DMS153 (cell line): ENCODE data around the gene SPRED2.

Experiments
- DNase-seq: peaks from one replicate; lab custom pipeline; 2025; lab: John Stamatoyannopoulos, UW

SPRED2 gene

DNA sequence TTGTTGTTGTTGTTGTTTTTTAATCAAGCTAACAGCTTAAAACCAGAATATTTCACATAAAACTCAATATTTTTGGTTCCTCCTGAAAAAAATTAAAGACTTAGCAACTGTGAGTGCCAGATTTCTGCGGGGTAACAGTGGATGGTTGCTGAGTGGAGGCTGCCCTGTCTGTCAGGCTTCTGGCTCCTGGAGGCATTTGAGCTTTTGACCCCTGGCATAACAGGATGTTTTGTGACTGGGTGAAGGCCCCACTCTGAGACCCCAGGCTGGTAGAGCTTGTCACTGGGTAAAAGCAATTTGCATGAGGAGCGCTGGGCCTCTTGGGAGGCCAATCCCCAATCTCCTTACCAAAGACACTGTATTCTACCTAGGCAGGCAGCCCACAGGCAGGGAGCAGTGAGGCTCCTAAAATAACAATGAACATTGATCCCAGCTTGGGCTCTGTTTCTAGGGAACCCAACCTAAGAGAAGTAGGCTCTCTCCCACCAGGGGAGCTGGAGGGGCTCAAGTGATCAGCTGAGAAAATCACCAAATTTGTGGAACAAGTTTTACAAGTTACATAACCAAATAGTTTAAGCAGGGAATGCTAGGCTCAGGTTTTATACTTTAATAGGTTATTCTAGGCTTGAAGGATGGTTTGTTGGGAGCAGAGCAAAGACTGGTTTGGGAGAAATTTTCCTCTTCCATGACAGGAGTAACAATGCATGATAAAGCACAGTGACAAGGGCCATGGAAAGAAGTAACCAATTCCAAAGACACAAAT lies 5.9 kb upstream of the SPRED2 start:
- no peak for DNase-seq

GRCh38 chr2:65437392-65438135 lies 5.2 kb upstream of the SPRED2 start:
- DNase-seq = no peak

DNA sequence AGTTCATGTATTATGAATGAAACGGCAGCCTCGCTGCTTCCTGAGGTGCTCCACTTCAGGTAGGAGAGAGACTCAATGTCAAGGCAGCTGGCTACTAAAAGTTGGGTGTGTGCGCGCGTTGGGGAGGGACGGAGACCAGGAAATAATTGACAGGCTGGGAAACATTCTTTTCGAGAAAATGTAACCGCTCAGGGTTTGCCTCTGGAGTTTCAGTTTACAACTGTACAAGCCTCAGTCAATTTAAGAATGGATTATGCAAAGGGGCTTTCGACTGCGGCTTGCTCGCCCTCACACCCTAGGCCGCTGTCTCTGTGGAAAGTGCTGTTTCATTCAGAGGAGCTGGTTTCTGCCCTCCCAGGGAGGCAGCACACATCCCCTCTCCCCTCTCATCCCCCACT lies 4.4 kb upstream of the SPRED2 start:
- DNase-seq = no peak

- peak; percentile 85 for DNase-seq
These were observed 3.9 kb upstream of the SPRED2 start for GRCh38 chr2:65436169-65436823.

DNA sequence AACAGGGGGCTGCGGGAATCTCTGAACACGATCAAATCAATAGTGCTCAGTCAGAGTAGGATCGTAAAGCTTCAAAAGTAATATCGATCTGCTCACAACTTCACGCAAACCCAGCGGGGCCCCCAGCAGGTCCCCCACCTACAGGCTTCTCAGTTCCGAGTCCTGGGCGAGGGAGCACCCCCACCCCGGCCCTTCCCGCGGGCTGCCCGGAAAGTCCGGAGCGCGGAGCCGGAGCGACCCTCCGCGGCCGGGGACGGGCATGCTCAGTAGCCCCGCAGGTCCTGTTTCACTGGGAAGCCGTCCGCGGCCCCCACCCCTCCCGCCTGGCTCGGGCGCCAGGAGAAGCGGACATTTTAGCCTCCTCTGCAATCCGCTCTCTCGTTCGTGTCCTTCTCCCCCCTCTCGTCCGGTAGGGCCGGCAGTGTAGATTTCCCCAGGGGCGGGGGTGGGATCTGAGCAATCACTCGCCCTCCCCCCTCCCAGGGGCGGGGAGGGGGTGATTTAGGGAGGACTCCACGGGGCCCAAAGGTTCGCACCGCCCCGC lies 3.3 kb upstream of the SPRED2 start:
- peak; percentile 69 for DNase-seq

- no peak for DNase-seq
These were observed 2.3 kb upstream of the SPRED2 start for GRCh38 chr2:65434592-65435241.

GRCh38 chr2:65431421-65432226 lies 775 bp downstream of the SPRED2 start:
- DNase-seq = peak; percentile 32

DNA sequence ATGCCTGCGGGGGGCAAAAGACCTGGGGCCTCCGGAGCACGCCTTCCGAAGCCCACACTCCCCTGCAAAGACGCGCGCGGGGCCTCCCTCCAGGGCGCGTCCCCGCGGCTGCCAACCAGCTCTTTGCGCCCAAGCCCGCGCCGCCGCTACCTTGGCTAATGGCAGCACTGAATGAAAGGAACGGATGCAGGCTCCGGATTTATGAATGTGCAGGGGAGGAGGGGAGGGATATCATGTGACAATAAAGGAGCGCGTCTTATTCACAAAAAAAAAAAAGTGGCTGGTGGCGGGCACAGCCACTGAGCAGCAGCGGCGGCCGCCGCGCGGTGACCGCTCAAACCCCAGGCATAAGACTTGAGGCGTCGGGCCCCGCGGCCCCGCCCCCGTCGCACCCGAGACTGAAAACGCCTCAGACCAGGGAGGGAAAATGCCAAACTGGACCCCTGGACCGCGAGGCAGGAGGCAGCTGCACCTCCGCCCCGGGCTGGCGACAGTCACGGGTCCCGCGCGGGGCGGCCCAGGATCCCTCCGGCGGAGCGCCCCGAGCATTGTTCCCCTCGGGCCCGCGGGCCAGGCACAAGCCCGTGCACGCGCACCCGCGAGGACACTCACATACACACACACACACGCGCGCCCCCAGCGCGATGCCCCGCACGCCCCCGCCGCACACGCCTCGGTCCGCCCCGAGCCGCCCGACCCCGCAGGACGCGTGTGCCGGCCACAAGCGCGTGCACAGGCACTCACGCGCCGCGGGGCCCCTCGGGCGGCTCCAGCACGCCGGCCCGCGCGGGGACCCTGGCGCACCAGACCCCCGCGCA lies 1.6 kb downstream of the SPRED2 start:
- DNase-seq = peak; percentile 73

GRCh38 chr2:65429786-65430602 lies 2.4 kb downstream of the SPRED2 start:
- no peak for DNase-seq

GRCh38 chr2:65427532-65427931 lies 4.9 kb downstream of the SPRED2 start:
- DNase-seq = no peak

DNA sequence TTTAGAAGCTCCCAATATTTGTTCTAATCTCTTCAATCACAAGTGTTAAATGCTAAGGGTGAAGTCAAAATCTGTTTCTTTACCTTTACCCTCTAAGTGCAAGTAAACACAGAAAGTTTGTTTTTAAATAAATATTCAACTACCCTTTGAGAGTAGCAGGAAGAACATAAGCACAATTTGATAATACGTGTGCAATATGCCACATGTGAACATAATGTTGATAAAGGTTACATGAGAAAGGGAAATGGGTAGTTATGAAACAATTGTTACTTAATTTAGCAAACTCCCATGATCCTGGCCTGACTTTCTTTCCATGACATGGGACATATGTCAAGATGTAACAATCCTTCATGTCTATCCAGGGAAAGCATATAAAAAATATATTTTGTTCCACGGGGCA lies 7.1 kb downstream of the SPRED2 start:
- no peak for DNase-seq

- no peak for DNase-seq
These were observed 8.0 kb downstream of the SPRED2 start for GRCh38 chr2:65424391-65424790.

GRCh38 chr2:65421432-65421748 lies 11.0 kb downstream of the SPRED2 start:
- DNase-seq = no peak

DNA sequence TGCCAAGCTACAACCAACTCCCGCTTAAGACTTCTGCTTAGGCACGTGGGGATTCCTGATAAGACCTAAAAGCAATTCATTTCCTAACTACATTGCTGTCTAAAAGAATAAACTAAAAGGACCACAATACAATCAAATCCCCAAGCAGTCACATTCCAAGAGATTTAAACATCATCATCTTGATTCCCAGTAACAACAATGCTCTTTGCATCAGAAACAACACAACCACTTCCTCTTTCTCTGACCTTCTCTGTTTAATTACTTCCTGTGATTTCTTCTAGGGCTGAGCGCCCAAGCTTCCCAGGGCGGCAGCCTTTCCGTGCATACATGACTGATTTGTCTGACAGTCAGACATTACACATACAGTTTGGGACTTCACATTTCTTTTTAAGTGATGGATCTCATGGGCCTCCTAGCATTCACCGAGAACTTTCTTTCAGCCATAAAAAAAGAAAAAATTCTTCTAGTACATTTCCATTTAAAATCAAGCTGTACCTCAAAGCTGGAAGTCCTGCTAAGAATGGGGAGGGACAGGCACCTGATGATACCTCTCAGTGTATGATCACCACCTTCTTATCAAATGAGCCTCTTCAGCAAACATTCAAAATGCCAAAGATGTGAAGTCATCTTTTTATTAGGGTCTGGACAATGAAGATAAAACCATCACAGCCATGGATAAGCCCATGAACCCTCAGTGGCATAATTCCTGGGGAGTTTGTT lies 11.5 kb downstream of the SPRED2 start:
- no peak for DNase-seq

DNA sequence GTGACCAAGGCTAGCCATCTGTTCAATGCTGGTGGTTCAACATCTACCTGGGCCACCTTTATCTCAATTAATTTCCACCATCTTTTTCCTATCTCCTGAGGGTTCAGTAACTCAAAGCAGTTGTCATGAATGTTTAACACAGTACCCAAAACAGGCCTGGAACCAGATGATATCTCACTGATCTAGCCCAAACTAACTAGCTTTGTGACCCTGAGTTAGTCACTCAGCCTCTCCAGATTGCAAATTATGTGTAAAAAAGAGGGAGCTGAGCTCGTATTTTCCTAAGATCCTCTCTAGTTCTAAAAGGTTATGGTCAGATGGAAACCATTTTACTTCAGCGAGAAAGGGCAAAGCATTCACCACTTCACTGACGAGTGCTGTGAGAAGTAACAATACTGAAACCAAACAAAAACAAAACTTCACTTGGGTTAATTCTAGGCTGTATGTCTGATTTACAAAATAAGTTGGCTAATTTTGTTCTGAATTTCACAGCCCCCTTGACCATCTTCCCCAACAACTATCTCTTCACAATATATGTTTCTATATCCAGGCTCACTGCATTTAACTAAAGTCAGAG lies 14.8 kb downstream of the SPRED2 start:
- no peak for DNase-seq

GRCh38 chr2:65416945-65417344 lies 15.5 kb downstream of the SPRED2 start:
- DNase-seq = peak; percentile 69

DNA sequence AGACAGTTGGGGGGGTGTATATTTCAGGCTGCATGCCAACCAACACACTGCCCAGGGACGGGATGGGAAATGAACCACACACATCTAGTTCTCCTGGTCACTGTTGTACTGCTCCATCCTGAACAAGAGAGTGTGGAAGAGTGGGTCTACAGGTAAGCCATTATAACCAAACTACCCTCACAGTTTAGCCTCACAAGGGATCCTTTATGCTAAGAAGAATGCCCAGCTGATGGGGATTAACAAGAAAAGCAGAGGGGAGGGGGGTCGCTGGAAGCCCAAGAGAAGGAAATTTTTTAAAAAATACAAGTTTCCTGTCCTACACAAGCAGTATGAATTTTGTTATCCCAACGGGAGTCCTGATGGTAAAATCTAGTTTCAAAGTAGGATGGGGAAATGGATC lies 16.1 kb downstream of the SPRED2 start:
- DNase-seq = no peak

- DNase-seq = no peak
These were observed 17.3 kb downstream of the SPRED2 start for GRCh38 chr2:65415091-65415490.

DNA sequence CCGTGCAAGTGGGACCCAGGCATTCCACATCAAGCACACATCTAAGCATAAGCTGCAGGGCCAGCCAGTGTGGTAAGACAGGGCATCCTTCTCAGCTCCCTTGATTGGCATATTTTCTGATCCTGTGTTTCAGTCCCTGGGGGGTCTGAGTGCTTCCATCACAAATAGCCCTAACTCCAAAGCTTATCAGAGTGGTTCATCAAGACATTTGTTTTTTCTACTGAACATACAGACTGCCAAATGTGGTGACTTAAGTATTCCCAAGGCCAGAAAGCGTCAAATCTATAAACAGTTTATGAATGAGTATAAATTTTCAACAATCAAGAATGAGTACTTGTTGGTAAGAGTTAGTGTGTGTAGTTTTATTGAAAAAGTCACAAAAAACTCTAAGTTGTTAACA lies 18.8 kb downstream of the SPRED2 start:
- DNase-seq = no peak
